WTC11 (cell line): Measurements from ENCODE around the gene GRID2. TPM values are rescaled to one million over a fixed set of nuclear protein-coding genes. Genes with fewer than 3 reads are reported as not detected.
A peak's percentile ranks its signal among the peaks of the same experiment; 100 is the strongest.

ENCODE experiments used
- ATAC-seq: fragments of 200-7000 bp; cut with Tn5 transposase; 2 replicates; pipeline ENCODE4 v1.10.0; 2021; ENCODE audit warnings: mild to moderate bottlenecking, moderate library complexity
- CTCF ChIA-PET: fragments of 300-600 bp; sonication (Branson Sonifier 250); formaldehyde crosslinking; loops from one replicate; lab custom pipeline; 2021; ENCODE audit warnings: antibody characterized with exemption; lab: Charles Lee
- POLR2A ChIA-PET: fragments of 350-600 bp; sonication (Branson Sonifier 250); formaldehyde crosslinking; loops from one replicate; lab custom pipeline; 2021; ENCODE audit warnings: antibody characterized with exemption; lab: Charles Lee
- DNase-seq: peaks from one replicate; pipeline ENCODE4 v3.0.0; 2021; ENCODE audit warnings: low spot score
- H3K27ac Mint-ChIP-seq: 2 replicates; pipeline ENCODE4 v1.8.0; 2021; ENCODE audit warnings: mixed read lengths
- H3K27me3 Mint-ChIP-seq: 2 replicates; pipeline ENCODE4 v1.8.0; 2021; ENCODE audit warnings: low read depth, mild to moderate bottlenecking, moderate library complexity, mixed read lengths
- H3K36me3 Mint-ChIP-seq: 2 replicates; pipeline ENCODE4 v1.8.0; 2021; ENCODE audit warnings: mixed read lengths
- H3K4me1 Mint-ChIP-seq: 2 replicates; pipeline ENCODE4 v1.8.0; 2022; ENCODE audit warnings: mixed read lengths
- H3K4me3 Mint-ChIP-seq: 2 replicates; pipeline ENCODE4 v1.8.0; 2021; ENCODE audit warnings: mild to moderate bottlenecking, moderate library complexity, mixed read lengths
- H3K9me3 Mint-ChIP-seq: 2 replicates; pipeline ENCODE4 v1.8.0; 2021; ENCODE audit warnings: mixed read lengths
- ATF1 ChIP-seq: sonication (generic); formaldehyde crosslinking; IDR thresholded peaks from 2 replicates; pipeline ENCODE4 v1.8.1; 2023; ENCODE audit warnings: mild to moderate bottlenecking, moderate library complexity, missing genetic modification reagents
- CDX4 ChIP-seq: fragments of 250-450 bp; sonication (Bioruptor Pico); IDR thresholded peaks from 2 replicates; pipeline ENCODE4 v1.9.0; 2021; ENCODE audit warnings: moderate library complexity, mild to moderate bottlenecking, inconsistent platforms, borderline replicate concordance
- CREB1 ChIP-seq: sonication (generic); formaldehyde crosslinking; IDR thresholded peaks from 2 replicates; pipeline ENCODE4 v1.8.0; 2023; ENCODE audit warnings: mild to moderate bottlenecking, missing genetic modification reagents
- E2F1 ChIP-seq: sonication (generic); formaldehyde crosslinking; IDR thresholded peaks from 2 replicates; pipeline ENCODE4 v1.8.0; 2022; ENCODE audit warnings: mild to moderate bottlenecking, missing genetic modification reagents
- EMX1 ChIP-seq: fragments of 250-450 bp; sonication (Bioruptor Pico); IDR thresholded peaks from 2 replicates; pipeline ENCODE4 v1.8.0; 2021; ENCODE audit warnings: mild to moderate bottlenecking
- FOXP1 ChIP-seq: sonication (generic); formaldehyde crosslinking; IDR thresholded peaks from 2 replicates; pipeline ENCODE4 v1.8.0; 2022; ENCODE audit warnings: missing genetic modification reagents, mild to moderate bottlenecking, moderate library complexity, borderline replicate concordance
- IRF2 ChIP-seq: sonication (generic); formaldehyde crosslinking; IDR thresholded peaks from 2 replicates; pipeline ENCODE4 v1.8.0; 2022; ENCODE audit warnings: low read depth, missing genetic modification reagents, borderline replicate concordance
- JAZF1 ChIP-seq: fragments of 250-450 bp; sonication (Bioruptor Pico); IDR thresholded peaks from 2 replicates; pipeline ENCODE4 v1.9.0; 2021; ENCODE audit warnings: moderate library complexity, mild to moderate bottlenecking, inconsistent platforms
- MYBL2 ChIP-seq: sonication (generic); formaldehyde crosslinking; IDR thresholded peaks from 2 replicates; pipeline ENCODE4 v1.8.1; 2023; ENCODE audit warnings: mild to moderate bottlenecking, moderate library complexity, missing genetic modification reagents
- NFATC4 ChIP-seq: fragments of 250-450 bp; sonication (Bioruptor Pico); IDR thresholded peaks from 2 replicates; pipeline ENCODE4 v1.9.0; 2021; ENCODE audit warnings: mild to moderate bottlenecking
- NFE2L1 ChIP-seq: sonication (generic); formaldehyde crosslinking; IDR thresholded peaks from 2 replicates; pipeline ENCODE4 v1.8.1; 2023; ENCODE audit warnings: missing genetic modification reagents
- NR2C2 ChIP-seq: sonication (generic); formaldehyde crosslinking; IDR thresholded peaks from 2 replicates; pipeline ENCODE4 v1.8.0; 2022; ENCODE audit warnings: mild to moderate bottlenecking, missing genetic modification reagents
- NR3C1 ChIP-seq: sonication (generic); formaldehyde crosslinking; conservative IDR thresholded peaks from 2 replicates; pipeline ENCODE4 v1.8.1; 2023; ENCODE audit warnings: low read depth, mild to moderate bottlenecking, missing genetic modification reagents
- PRDM15 ChIP-seq: sonication (generic); formaldehyde crosslinking; IDR thresholded peaks from 2 replicates; pipeline ENCODE4 v1.8.0; 2022; ENCODE audit warnings: missing genetic modification reagents
- PREB ChIP-seq: sonication (generic); formaldehyde crosslinking; IDR thresholded peaks from 2 replicates; pipeline ENCODE4 v1.8.1; 2022; ENCODE audit warnings: mild to moderate bottlenecking, missing genetic modification reagents, moderate library complexity, borderline replicate concordance
- SP1 ChIP-seq: sonication (generic); formaldehyde crosslinking; conservative IDR thresholded peaks from 2 replicates; pipeline ENCODE4 v1.8.1; 2022; ENCODE audit warnings: missing genetic modification reagents
- TCF7 ChIP-seq: sonication (generic); formaldehyde crosslinking; IDR thresholded peaks from 2 replicates; pipeline ENCODE4 v1.8.0; 2022; ENCODE audit warnings: mild to moderate bottlenecking, low read depth, missing genetic modification reagents, moderate library complexity
- TEAD1 ChIP-seq: sonication (generic); formaldehyde crosslinking; IDR thresholded peaks from 2 replicates; pipeline ENCODE4 v1.8.0; 2022; ENCODE audit warnings: mild to moderate bottlenecking, missing genetic modification reagents
- TP53 ChIP-seq: sonication (generic); formaldehyde crosslinking; IDR thresholded peaks from 2 replicates; pipeline ENCODE4 v1.8.1; 2023; ENCODE audit warnings: mild to moderate bottlenecking, missing genetic modification reagents
- USF1 ChIP-seq: sonication (generic); formaldehyde crosslinking; IDR thresholded peaks from 2 replicates; pipeline ENCODE4 v1.8.0; 2022; ENCODE audit warnings: mild to moderate bottlenecking, missing genetic modification reagents
- ZBTB21 ChIP-seq: sonication (generic); formaldehyde crosslinking; IDR thresholded peaks from 2 replicates; pipeline ENCODE4 v1.8.1; 2023; ENCODE audit warnings: mild to moderate bottlenecking, missing genetic modification reagents, borderline replicate concordance
- ZNF121 ChIP-seq: sonication (generic); formaldehyde crosslinking; IDR thresholded peaks from 2 replicates; pipeline ENCODE4 v1.8.0; 2023; ENCODE audit warnings: missing genetic modification reagents
- ZNF138 ChIP-seq: sonication (generic); formaldehyde crosslinking; conservative IDR thresholded peaks from 2 replicates; pipeline ENCODE4 v1.8.1; 2022; ENCODE audit warnings: mild to moderate bottlenecking, moderate library complexity, missing genetic modification reagents
- ZNF232 ChIP-seq: sonication (generic); formaldehyde crosslinking; IDR thresholded peaks from 2 replicates; pipeline ENCODE4 v1.8.0; 2022; ENCODE audit warnings: mild to moderate bottlenecking, missing genetic modification reagents
- ZNF532 ChIP-seq: fragments of 250-450 bp; sonication (Bioruptor Pico); IDR thresholded peaks from 2 replicates; pipeline ENCODE4 v1.9.0; 2021; ENCODE audit warnings: mild to moderate bottlenecking, borderline replicate concordance
- ZNF671 ChIP-seq: fragments of 250-450 bp; sonication (Bioruptor Pico); IDR thresholded peaks from 2 replicates; pipeline ENCODE4 v1.8.0; 2021; ENCODE audit warnings: mild to moderate bottlenecking
- total RNA-seq: library from RNA; stranded (reverse); gene quantifications from 3 replicates; pipeline ENCODE4 v1.2.3, GENCODE V29; 2021

The GRID2 gene
- total RNA-seq, 1 experiment from 2014 or later, result 26.8 TPM

GRCh38 chr4:92520563-92520962 lies 216.8 kb downstream of the GRID2 start (continued):
- peak; percentile 33; the same call in 1 of the 2 replicates for TF ChIP-seq ZNF232
- TF ChIP-seq CDX4, result no peak
- no peak for TF ChIP-seq FOXP1 (CRISPR knock-in tag)
- no peak for TF ChIP-seq NFATC4
- 0 out of 2 replicates have a peak, but pooled peaks have one; percentile 48 for TF ChIP-seq ZNF138
- peak; percentile 53; the same call in 1 of the 2 replicates for TF ChIP-seq SP1 (CRISPR knock-in tag)

- H3K9me3 Mint-ChIP-seq, result no peaks in the 10 kb centered on the region
- CTCF ChIA-PET, result no interaction called here
- DNase-seq (no peak), ATAC-seq (no peak)
- POLR2A ChIA-PET, result no interaction called here
- H3K36me3 Mint-ChIP-seq, result no peaks in the 10 kb centered on the region
- TF ChIP-seq MYBL2 (CRISPR knock-in tag) (no peak), ZNF121 (CRISPR knock-in tag) (no peak), JAZF1 (CRISPR knock-in tag) (no peak), EMX1 (no peak), NR2C2 (CRISPR knock-in tag) (no peak), ATF1 (CRISPR knock-in tag) (no peak), ZNF671 (CRISPR knock-in tag) (no peak), PREB (CRISPR knock-in tag) (no peak), TCF7 (CRISPR knock-in tag) (no peak), CREB1 (CRISPR knock-in tag) (no peak), TP53 (CRISPR knock-in tag) (no peak), PRDM15 (CRISPR knock-in tag) (no peak), IRF2 (CRISPR knock-in tag) (no peak), USF1 (no peak), E2F1 (CRISPR knock-in tag) (no peak), NR3C1 (no peak), NFE2L1 (CRISPR knock-in tag) (no peak), ZBTB21 (no peak), TEAD1 (CRISPR knock-in tag) (no peak), ZNF532 (CRISPR knock-in tag) (no peak)
- H3K4me1 Mint-ChIP-seq, result peaks cover 31% of the 10 kb centered on the region
- H3K27me3 Mint-ChIP-seq, result no peaks in the 10 kb centered on the region
- H3K4me3 Mint-ChIP-seq, result no peak overlapping the region
- no peak overlapping the region for H3K27ac Mint-ChIP-seq
Measured at GRCh38 chr4:92521941-92522340, 218.2 kb downstream of the GRID2 start.
